Panc1 (cell line): ENCODE results near the gene CEL.
"Not testable (repeated sequence)": the region's sequence is repeated elsewhere in the genome, so short reads cannot be mapped to it uniquely, and the experiment has no call there.

Source experiments
- POLR2AphosphoS5 ChIP-seq: IDR thresholded peaks from 2 replicates; pipeline ENCODE4 v1.6.1; 2012; ENCODE audit warnings: mild to moderate bottlenecking, low read depth, low read length, moderate library complexity
- SIN3A ChIP-seq: IDR thresholded peaks from 2 replicates; pipeline ENCODE4 v1.6.1; 2012; ENCODE audit warnings: low read depth, mild to moderate bottlenecking, low read length, moderate library complexity, borderline replicate concordance; ENCODE audit not compliant: insufficient read depth
- TF ChIP-seq, protein P1 (sequence below): fragments of 450-650 bp; IDR thresholded peaks from 2 replicates; pipeline ENCODE4 v1.5.1; 2017; ENCODE audit warnings: mild to moderate bottlenecking

DNA sequence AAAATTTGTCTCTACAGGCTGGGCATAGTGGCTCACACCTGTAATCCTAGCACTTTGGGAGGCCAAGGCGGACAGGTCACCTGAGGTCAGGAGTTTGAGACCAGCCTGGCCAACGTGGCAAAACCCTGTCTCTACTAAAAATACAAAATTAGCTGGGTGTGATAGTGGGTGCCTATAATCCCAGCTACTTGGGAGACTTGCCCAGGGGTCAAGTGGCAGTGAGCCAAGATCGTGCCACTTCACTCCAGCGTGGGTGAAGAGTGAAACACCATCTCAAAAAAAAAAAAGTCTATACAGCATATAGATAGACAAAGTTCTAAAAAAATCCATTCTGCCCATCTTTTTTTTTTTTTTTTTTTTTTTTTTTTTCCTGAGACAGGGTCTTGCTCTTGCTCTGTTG, 32.6 kb downstream of the CEL start:
- TF ChIP-seq, protein P1, sequence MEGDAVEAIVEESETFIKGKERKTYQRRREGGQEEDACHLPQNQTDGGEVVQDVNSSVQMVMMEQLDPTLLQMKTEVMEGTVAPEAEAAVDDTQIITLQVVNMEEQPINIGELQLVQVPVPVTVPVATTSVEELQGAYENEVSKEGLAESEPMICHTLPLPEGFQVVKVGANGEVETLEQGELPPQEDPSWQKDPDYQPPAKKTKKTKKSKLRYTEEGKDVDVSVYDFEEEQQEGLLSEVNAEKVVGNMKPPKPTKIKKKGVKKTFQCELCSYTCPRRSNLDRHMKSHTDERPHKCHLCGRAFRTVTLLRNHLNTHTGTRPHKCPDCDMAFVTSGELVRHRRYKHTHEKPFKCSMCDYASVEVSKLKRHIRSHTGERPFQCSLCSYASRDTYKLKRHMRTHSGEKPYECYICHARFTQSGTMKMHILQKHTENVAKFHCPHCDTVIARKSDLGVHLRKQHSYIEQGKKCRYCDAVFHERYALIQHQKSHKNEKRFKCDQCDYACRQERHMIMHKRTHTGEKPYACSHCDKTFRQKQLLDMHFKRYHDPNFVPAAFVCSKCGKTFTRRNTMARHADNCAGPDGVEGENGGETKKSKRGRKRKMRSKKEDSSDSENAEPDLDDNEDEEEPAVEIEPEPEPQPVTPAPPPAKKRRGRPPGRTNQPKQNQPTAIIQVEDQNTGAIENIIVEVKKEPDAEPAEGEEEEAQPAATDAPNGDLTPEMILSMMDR: not testable (repeated sequence)
- TF ChIP-seq POLR2AphosphoS5, SIN3A: not testable (repeated sequence)
